RKO (cell line): ENCODE results near the gene FAM200C.

Experiments
- DNase-seq: peaks from one replicate; pipeline ENCODE4 v3.0.0-alpha.2; 2016; ENCODE audit warnings: low spot score

FAM200C gene

DNA sequence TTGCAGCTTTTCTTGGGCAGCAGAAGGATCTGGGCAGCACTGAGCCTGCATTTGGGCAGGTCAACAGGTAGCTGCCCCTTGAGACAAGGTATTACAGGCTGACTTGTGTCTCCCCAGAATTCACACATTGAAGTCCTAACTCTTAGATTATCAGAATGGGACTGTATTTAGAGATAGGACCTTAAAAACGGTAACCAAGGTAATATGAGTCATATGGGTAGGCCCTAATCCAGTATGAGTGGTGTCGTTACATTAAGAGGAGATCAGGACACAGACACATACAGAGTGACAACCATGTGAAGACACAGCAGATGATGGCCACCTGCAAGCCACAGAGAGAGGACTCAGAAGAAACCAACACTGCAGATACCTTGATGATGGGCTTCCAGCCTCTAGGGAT, 32.6 kb downstream of the FAM200C start:
- no peak for DNase-seq

DNA sequence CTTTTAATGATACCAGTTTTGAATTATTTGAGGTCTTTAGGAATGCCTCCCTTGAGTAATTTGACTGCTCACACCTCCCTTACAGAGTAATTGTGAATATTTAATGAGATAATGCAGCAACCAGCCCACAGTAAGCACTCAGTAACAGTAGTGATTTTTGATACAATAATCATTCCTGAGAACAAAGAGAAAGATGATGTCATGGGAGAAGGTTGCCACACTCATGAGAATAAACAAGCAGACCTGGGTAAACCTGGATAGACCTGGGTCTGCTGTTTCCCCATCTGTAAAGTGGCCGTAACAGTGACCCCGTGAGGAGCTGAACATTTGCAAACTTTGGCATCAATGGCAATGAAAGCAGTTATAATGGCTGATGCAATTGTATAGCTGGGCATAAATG, 33.6 kb downstream of the FAM200C start:
- no peak for DNase-seq

DNA sequence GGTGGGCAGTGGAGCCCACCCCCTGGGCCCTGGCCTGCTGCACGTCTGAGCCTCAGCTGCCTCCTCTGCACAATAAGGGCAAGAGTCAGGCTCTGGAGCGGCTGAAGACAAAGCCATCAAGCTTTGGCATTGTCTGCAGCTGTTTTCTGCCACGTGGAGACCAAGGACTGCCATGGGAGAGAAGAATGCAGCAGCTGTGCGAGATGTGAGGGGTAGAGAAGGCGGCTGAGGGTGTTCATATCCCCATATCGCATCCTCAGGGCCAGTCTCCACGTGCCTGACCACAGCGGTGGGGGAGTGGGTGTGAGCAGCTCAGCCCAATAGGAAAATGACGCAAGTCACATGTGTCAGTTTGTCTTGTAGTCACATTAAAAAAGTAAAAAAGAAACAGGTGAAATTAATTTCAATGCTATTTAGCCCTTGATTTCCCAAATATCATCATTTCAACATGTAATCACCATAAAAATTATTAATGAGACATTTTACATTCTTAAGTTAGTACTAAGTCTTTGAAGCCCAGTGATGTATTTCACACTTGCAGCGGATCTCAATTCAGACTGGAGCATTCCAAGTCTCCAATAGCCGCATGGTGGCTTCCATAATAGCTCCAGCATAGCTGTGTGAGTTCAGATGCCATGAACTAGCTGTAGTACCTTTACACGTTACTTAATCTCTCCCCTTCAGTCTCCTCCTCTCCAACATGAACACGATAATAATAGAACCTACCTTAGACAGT, 36.0 kb downstream of the FAM200C start:
- DNase-seq, result no peak

DNA sequence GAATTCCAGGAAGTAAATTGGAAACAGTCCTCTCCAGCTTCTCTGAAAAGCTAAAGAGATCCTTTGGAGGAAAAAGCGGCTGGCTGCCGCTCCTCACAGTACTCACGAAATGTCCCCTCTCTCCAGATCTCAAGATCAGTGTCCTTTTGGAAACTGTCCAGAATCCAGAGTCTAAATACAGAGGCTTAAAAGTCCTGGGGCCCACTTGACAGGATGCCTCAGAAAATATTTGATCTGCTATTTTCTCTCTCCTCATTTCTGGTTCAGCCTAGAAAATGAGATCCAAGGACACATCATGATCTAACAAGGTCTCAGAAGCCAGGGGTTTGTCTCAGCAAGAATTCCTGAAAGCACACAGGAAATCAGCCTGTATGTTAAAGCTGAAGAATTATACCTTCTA, 36.6 kb downstream of the FAM200C start:
- no peak for DNase-seq

DNA sequence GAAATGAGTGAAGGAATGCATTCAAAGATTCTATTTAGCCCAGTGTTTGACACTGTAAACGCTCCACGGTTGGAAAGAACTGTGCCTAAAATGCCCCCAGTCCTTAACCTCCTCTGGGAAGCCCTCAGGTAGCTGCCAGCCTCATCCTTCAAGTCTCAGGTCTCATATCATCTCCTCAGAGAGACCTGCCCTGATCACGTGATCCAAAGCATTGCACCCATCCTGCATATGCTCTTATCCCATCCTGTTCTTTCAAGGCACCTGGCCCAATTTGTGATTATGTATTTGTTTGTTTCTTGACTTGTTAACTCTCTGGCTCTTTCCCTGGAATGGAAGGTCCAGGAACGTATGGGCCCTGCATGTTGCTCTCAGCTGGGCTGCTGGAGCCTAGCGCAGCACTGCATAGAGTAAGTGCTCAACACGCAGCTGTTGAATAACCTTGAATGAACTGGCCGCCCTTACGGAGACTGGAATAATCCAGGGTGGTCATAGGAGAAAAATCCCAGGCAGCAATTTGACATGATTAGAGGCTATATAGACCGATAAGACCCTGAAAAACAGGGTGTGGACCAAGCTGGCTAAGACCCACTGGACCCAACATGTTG, 38.1 kb downstream of the FAM200C start:
- no peak for DNase-seq

DNA sequence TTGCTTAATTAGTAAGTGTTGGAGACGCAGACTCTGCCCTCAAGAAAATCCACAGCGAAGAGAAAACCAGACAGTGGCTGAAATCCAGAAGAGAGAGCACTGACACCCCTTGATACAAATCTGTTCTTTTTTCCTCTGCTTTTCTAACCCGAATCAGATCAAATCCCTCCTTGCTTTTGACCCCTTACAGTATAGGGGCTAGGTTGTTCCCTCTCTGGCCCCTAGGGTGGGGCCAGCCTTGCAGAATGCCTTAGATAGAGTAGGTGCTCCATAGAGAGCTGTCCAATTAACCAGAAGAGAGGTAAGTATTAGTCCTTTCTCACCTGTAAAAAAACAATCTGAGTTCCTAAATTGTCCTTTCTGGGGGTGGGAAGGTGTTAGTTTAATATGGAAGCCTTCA, 39.5 kb downstream of the FAM200C start:
- no peak for DNase-seq

DNA sequence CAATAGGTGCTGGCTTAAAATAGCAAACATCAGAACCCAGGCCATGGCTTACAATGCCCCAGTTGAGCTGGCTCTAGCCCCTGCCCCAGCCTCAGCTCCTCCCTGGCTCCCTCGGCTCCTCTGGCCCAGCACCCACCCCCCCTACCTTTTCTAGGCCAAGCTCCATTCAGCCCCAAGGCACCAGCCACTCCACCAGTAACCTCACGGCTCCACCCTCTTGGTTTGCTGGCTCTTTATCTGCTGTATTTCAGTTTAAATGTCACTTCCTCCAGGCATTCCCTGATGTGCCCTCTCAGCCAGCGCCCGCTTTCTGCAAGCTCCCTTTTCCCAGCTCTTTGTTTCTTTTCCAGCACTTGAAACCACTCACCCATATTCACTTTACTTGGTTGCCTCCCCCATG, 40.0 kb downstream of the FAM200C start:
- DNase-seq, result no peak

DNA sequence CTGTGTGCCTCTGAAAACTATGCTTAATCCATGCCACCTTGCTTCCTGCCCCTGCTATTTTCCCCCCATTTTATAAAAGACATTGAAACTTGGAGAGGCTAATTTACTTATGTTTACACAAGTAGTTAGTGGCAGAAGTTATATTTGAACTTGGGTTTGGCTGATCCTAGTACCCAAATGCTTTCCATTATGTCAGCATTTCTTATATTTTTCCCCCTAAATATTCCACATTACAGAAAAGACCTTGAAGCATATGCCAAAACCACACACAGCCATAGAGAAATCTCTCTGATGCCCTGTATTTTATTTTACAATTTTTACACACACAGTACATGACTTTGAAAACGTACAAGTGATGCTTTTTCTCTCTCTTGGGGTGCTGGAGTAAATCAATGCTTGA, 40.6 kb downstream of the FAM200C start:
- DNase-seq, result no peak

DNA sequence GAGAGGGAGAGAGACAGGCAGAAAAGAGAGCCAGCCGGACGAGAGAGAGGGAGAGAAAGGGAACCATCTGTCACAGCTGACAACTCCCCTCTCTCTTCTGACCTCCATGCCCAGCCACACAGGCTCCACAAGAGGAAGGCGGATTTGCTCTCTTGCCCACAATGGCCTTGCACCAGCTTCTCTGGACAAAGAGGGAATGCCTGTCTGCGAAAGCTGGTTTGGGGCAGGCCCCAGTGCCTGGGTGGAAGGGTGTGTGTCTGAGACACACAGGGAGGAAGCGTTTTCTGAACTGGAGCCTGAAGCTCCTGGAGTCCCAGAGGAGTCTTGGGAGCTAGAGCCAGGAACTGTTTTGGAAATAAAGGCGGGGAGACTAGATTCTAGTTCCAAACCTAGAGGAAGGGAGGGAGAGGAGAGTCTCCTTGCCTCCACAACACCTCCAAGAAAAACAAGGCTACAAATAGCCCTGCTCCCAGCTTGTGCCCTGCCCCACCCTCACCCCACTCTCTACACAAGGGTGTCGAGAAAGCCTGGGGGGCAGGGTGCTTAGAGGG, 41.9 kb downstream of the FAM200C start:
- DNase-seq, result no peak

DNA sequence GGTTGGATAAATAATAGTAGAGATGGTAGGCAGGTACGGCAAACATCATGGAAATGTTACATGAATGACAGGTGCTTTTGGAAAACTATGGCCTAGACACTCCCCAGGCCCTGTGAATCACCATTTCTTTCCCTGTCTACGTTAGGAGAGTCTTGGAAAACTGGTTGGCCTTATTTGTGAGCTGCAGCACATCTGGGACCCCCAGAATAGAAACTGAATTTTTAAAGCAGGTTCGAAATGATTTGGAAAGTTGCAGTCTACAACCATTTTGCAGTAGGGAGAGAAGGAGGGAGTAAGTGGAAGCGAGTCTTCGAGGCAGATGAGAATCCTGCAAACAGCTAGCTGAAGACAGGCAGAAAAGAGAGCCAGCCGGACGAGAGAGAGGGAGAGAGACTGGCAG, 42.5 kb downstream of the FAM200C start:
- DNase-seq, result no peak

DNA sequence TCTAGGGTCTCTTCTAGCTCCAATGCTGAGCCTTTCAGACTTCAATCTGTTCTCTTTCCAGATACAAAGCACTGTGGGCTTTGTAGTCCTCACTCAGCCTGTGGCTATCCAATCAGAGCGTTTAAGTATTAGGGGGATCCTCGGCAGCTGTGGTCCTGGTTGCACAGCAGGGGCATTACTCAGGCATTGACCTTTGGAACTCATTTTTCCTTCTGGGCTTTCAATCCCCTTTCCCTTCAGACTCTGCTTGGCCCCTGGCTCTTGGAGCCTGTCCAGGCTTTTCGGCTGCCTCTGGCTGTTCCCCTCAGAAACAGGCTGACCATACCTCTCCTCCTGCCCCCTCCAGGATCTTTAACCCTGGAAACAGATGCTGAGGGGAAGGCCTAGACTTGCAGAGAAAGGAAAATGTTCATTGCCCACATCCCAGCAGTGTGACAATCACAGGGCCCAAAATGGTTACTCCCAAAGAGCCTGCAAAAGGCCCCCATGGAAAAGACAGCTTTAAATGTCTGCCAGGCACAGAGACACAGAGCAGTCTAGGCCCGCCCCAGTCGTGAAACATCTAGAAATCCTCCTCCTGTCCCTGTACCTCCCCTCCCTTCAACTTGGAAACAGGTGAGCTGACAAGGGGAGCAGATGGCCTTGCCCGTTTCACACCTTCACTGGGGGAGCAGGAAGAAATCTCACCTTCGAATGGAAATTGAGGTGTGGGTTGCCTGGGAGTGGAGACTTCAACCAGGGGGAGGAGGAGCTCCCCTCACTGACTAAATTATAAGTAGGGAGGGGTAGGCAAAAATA, 43.1 kb downstream of the FAM200C start:
- no peak for DNase-seq

DNA sequence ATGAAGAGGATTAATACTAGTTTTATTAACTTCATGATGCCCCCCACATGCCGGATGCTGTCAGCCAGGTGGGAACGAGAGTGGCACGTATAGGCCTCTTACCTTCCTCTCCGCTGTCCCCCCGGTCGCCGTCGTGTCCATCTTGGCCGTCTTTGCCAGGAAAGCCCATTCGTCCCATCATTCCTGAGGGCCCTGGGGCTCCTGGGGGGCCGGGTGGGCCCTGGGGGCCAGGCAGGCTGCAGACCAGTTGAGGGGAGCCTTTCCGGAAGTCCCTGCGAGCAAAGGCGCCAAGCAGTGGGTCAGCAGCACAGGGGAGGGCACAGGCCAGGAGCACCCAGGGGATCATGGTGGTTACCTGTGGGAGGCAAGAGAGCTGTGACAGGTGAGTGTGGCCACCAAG, 45.2 kb downstream of the FAM200C start:
- no peak for DNase-seq

DNA sequence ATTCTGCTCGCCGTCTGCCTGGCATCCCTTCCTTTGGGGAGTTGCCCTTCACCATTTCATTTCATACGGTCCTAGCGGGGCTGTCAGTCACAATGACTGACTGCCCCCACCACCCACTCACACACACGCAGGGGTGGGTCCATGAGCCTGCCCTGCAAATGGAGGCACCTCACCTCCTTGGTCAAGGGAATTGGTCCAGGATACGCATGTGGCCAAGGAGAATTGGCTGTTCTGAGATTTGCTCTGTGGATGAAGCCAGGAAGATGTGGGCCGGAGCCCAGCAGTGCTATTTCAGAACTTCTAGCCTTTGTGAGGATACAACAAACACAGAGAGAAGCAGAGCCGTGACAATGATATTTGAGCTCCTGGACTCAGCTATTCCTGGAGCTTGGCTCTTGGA, 46.5 kb downstream of the FAM200C start:
- no peak for DNase-seq

DNA sequence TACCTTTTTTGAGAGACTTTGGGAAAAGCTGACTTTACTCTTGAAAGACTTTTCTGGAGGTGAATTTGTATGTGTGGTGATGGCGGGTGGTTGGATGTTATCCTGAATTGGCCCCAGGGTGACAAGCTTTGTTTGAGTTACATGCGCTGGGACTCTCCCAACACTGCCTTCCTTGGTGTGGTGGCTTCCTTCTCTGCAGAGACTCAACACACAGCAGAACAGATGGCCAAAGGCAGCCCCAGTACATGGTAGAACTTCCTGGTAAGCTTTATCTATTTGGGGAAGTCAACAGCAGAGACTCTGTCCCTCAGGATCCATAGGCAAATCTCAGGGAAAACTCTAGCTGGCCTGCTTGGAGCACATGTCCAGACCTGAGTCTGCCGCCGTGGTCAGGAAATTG, 47.5 kb downstream of the FAM200C start:
- DNase-seq, result no peak

DNA sequence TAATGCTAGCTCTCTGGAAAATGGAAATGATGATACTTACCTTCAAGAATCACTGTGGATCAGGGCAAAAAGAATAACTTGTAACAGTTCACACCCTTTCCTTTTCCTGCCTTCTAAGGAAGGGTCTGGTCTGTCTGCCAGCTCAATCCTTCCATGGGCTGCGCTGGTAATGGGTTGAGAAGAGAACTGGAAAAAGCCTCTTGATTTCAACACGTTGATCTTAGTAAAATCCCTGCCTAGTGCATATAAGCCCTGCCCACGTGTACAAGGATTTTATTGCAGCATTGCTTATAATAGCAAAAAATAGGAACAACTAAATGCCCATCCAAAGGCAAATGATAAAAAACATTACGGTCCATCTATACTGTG, 49.9 kb downstream of the FAM200C start:
- DNase-seq, result no peak

DNA sequence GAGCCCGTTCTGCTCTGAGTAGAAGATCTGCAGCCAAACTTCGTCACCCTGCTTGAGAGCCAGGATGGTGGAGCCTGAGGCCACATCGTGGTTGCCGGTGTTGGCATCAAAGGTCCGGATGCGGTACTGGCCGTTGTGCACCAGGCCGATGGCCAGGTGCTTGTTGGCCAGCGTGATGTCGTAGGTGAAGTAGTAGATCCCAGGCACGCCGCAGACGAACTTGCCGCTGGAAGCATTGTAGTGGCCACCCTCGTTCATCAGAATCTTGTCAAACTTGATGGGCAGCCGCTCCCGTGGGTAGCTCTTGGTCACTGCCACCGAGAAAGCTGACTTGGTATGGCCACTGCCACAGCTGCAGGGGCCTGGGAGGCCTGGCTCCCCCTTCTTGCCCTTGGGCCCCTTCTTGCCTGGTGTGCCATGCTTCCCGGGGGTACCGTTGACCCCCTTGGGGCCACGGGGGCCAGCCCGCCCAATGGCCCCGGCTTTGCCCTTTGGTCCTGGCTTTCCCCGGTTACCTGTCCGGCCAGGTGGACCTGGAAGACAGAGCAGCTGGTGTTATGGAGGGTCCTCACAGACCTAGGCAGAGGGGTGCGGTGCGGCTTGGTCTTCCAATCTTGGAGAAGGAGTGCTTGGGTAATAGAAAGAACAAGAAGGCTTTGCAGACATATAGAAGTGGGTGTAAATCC, 50.5 kb downstream of the FAM200C start:
- DNase-seq, result no peak

DNA sequence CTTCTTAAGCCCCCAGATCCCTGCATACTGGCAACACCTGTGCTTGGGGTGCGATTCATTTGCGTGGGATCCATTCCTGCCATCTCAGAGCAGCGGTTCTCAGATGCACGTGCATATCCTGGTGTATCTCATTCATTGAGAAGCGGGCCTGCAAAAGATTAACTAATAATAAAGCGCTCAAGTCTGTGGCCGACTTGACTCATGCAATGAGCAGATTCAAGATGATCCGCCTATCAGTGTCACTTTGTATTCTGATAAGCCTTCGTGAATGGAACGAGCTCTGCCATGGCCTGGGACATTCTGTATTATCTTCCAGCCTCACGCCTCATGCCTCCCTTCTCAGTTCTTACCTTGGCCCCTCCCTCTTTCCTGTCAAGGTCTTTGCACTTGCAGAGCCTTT, 51.8 kb downstream of the FAM200C start:
- no peak for DNase-seq

DNA sequence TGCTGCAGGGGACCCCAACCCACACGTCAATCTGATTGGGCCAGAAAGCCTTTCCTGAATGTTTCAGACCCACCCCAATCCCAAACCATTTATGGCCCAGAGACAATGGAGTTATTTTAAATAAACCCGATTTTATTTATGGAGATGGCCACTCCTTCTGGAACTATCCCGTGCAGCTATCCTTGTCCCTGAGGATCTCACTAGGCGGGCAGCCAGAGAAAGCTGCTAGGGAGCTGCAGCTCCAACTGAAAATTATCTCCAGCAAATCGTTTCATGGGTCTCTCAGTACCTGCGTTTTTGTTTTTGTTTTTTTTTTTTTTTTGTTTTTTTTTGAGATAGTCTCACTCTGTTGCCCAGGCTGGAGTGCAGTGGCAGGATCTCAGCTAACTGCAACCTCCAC, 52.4 kb downstream of the FAM200C start:
- DNase-seq, result no peak
